T-helper 1 cell treated with Interleukin-12 subunit alpha and Interleukin-12 subunit beta and Interleukin-4 antibody, amounts not matched to agents 30 ng/mL and 1 ng/mL, for 36 hours (primary cell): ENCODE results near the gene KCNG2. TPM values are rescaled to one million over a fixed set of nuclear protein-coding genes. Genes with fewer than 3 reads are reported as not detected.

ENCODE experiments used
- intact Hi-C: fragments of 100-400 bp; cut with micrococcal nuclease; formaldehyde crosslinking; loops from one replicate; pipeline ENCODE4 v1.15.1; 2024
- total RNA-seq: library from RNA; stranded (reverse); gene quantifications from 2 replicates; pipeline ENCODE4 v1.2.3, GENCODE V29; 2022

Gene KCNG2
- total RNA-seq, 1 donor from 2014 or later, result not detected

DNA sequence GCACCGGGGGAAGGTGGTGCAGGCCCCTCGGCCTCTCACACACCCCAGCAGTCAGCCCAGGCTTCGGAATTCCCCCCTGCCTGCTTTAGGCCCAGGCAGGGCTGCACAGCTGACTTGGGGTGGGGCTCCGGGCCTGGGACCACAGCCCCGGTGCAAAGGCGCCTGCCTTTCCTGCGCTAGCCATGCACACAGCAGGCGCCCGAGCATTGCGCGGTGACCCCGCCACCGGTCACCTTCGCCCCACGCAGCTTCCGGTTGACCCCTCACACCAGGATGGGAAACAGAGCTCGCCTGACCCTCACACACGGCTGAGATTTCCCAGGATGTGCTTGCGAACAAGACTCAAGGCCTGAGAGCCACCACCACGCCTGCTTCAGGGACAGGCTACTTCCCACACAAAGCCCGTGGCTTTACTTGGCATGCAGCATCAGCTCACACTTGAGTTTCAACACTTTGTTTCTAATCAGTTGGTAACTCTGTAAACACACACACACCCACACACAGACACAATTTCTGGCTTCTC, 107.7 kb downstream of the KCNG2 start:
- intact Hi-C loops, result no loop called here

DNA sequence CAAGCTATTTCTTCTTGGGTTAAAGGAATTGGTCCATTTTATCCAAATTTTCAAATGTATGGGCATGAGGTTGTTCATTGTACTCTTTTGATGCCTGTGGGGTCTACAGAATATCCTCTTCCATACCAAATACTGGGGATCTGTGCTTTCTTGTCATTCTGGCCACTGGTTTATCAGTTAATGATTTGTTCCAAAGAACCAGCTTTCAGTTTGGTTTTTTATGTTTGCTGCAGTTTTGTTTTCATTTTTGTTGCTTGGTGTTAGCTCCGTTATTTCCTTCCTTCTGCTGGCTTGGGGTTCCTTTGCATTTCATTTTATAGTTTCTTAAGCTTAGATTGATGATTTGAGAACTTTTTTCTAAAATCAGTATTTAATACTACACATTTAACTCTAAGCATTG, 108.3 kb downstream of the KCNG2 start:
- intact Hi-C loops, result no loop called here

DNA sequence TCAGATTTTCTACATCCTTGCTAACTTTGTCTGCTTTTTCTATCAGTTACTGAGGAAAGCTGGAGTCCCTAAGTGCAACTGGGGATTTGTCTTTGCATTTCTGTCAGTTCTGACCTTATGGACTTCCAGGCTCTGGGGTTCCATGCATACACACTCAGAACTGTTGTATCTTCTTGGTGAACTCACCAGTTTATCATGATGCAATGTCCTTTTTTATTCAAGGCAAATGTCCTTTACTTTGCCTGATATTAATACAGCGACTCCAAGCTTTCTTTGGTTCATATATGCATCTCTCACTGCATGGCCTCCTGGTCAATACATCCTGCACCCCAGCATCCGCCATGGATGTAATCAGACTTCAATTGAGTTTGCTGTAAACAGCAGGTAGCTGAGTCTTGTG, 109.0 kb downstream of the KCNG2 start:
- intact Hi-C loops, result no loop called here

DNA sequence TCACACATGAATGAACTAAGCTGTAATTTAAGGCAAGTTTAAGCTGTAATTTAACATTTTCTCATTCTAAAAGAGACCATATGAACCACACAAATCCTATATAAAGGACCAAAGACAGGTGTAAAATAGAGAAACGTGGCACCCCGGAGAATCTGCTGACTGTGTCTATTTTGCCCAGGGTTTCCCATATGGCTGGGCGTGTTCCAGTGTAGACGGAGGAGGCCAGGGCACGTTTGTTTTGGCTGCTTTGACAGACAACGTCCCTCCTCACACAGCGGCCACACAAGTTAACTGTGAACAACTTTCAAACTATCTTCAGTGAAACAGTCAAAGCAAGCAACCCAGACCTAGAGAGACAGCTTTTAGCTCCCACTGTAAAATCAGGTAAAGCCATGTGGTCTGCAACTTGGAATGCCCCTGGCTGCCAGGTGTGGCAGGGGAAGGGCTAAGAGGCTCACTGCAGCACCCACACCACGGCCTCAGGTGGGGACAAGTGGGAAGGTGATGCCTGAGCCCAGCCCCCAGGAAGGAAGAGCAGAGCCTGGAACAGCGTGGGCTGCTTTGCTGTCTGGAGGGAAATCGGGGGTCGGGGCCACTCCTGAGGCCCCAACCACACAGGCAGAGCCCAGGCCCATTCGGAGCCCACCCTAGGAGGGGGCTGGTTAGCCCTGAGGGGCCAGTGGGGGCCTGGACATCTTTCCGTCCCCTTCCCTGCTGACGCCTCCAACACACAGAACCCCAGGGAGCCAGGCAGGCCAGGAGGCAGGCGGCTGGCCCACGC, 113.0 kb downstream of the KCNG2 start:
- intact Hi-C loops, result no loop called here

DNA sequence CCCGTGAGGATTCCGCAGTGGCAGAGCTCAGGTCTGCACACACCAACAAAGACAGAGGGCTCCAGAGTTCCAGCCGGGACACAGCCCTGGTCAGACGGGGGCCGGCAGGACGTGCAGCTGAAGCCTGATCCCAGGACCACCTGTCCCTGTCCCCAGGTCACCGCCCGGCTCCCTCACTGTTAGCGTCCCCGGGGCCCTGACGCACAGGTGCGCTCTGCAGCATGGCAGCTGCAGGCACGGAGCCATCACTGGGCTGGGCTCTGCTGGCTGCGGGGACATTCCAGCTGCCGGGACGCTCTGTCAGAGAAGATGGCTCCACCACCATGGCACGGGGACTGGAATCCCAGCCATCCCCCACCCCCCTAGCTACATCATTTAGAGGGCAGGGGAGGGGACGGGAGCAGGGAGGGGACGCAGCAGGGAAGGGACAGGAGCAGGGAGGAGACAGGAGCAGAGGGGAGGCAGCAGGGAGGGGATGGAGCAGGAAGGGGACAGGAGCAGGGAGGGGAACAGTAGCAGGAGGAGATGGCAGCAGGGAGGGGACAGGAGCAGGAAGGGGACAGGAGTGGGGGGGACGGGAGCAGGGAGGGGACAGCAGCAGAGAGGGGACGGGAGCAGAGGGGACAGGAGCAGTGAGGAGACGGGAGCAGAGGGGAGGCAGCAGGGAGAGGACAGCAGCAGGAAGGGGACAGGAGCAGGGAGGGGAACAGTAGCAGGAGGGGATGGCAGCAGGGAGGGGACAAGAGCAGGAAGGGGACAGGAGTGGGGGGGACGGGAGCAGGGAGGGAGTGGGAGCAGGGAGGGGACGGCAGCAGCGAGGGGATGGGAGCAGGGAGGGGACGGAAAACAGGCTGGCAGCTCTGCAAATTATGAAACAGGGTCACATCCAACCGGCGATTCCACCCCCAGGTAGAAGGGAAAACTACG, 113.9 kb downstream of the KCNG2 start:
- intact Hi-C loops, result no loop called here

GRCh38 chr18:79912409-79912991, 114.8 kb downstream of the KCNG2 start:
- intact Hi-C loops, result no loop called here

DNA sequence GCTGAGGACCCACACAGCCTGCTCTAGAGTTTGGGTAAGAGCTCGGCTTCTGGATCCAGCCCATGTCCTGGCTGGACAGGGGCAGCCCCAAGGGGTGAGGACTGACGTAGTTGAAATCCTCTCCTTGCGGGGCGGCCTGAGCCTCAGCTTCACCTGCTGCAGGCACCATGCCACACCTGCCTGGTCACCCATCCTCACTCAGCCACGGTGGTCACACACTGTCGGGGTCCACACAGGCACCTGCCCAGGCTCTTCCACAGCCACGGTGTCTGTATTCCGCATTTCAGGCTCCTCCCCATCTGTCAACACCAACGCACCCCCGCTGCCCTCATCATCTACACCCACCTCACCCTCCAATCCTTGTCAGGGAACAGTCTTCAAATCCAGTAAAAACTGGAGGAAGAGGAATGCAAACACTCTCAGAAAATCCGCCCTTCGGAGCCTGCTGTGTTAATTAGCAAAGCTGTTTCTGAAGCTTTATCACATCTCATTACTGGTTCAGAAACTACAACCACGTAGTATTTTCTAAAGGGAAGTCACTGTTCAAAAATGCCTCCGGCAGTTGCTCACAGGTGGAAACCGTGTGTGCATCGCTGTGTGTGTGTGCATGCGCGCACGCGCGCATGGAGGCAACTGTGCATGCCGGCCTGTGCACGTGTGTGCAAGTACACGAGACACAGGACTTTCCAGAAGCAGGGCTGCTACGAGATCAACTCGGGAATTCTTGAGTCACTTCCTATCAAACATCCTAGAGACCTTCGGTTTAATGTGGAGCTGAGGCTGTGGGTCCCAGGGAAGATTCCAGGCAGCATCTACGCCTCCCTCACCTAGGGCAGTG, 115.5 kb downstream of the KCNG2 start:
- intact Hi-C loops, result no loop called here

DNA sequence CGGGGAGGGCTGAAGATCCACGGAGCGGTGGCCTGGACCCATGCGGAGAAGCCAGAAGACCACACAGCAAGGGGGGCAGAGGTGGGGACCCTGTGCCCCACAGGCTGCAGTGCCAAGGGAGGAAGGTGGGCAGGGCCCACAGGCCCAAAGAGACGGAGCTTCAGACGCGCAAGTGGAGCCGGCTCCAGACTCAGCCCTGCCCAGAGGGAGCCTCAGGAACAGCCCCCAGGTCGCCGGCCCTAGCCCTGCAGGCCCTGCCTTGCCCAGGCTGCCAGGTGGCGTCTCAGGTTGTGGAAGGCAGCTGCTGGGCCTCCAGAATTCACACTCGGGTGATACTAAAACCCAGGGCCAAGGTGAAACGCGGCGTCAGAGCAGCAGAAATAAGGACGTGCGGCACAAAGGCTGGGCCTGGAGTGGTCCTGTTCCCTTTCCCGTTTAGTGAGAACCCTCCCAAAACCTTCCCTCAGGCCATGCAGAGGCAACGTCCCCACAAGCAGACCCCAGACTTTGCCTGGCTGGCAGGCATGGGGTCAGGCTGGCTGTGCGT, 116.9 kb downstream of the KCNG2 start:
- intact Hi-C loops, result no loop called here

DNA sequence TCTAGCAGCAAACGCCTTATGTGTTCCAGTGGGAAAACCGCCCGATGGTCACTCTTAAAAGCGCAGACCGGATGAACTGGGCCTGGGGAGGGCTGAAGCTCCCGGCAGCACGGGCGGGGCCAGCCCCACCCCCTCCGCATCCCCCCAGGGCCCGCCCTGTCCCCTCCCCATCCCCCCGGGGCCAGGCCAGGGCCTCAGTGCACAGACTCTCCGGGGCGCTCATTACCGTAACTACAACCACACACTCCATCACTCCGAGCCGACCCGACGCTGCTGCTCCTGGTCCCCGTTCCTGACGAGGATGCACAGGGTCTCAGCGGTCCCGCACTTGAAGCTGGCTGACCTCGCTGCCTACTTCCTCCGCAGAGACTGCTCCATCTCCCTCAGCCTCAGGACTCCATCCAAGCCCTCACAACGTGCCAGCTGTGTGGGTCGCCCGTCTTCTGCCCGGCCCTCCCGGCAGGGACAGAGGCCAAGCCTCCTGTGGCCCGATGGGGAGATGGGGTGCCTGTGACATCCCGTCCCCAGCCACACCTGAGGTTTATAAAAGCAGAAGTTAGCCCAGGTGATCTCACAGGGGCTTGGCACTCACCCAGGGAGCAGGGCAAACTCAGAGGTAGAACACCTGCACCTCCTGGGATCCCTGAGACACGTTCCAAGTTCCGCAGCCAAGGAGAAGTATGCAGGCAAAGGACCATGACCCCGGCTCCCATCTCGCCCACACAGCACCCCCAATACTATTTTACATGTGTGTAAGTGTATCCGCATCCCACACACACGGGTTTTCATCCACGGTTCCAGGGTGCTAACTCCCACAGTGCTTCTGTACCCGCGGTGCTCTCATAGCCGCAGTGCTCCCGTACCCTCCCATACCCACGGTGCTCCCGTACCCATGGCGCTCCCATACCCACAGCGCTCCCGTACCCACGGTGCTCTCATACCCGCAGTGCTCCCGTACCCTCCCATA, 117.7 kb downstream of the KCNG2 start:
- intact Hi-C loops, result no loop called here

- intact Hi-C loops, result no loop called here
Observed at GRCh38 chr18:79916128-79916494, 118.4 kb downstream of the KCNG2 start.

DNA sequence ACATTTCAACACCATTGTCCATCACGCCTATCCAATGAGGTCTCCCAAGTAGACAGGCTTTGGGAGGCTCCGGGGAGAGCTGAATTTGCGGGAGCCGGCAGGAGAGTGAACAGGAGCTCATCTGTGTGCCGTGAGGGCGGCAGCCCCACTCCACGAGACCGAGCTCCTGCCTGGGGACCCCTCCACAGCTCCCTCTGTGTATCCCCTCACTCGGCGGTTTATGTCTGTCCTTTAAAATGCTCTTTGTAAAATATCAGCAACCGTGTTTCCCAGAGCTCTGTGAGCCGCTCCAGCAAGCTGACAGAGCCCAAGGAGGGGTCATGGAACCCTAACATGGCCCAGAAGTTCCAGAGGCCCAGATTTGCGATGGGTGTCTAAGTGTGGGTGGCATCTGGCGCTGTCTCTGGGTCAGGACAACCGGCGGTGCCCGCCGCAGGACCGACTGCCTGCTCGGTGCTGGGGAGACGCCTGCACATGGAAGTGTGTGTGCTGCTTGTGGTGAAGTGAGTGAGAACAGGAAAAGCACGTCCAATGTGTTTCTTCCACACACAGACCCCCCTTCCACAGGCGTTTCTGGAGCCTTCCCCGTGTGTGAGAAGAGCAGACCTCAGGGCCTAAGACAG, 118.9 kb downstream of the KCNG2 start:
- intact Hi-C loops, result no loop called here

DNA sequence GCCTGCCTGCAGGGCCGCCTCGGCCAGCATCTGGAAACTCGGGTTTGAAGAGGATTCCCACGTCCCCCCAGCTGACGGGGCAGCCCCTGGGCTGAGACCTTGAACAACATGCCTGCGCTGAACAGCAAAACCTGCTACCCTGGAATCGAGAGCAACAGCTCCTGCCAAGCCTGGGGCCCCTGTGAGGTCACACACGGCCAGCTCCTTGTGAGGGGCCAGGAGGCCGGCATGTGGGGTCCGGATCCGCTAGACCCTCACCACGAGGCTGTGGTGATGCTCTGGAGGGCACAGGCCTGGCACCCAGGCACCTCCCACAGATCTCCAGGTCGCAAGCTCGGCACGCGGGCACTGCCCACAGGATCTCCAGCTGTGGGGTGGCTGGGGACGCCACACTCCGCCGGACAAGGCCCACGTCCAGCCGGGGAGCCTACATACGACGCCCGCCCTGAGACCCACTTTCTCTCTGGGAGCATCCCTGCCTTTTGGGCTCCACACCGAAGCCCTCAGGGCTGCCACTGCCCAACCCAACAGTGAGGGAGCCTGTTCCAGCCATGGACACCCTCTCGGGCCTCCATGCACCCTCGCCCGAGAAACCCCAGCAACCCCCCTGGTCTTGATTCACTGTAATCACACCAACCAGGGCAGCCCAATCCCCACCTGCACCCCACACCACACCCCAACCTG, 119.6 kb downstream of the KCNG2 start:
- intact Hi-C loops, result no loop called here

DNA sequence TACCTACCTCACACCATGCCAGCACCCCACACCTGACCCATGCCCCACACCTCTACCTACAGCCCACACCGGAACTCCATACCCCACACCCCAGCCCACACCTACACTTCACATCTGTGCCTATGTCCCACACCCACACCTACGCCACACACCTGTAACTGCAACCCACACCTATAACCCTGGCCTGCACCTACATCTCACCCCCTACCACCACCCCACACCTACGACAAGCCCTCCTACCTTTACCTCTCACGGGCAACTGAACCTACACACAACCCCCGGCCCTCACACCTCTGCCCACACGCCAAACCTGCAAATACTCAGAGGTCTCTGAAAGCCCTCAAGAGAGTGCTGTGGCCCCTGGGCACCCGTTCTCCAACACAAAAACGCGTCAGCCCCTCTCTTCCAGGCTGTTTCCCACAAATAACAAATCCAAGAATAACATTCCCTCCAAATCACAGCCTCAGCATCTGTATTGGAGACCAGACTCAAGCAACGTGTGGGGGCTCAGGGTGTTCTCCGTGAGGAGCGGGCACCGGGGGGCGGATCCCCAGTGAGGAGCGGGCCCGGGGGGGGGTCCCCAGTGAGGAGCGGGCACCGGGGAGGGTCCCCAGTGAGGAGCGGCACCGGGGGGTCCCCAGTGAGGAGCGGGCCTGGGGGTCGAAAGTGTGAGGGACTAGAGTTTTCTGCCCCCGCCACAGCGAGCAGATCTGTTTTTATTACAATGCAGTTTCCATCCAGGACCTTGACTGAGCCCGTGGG, 120.3 kb downstream of the KCNG2 start:
- intact Hi-C loops, result no loop called here

DNA sequence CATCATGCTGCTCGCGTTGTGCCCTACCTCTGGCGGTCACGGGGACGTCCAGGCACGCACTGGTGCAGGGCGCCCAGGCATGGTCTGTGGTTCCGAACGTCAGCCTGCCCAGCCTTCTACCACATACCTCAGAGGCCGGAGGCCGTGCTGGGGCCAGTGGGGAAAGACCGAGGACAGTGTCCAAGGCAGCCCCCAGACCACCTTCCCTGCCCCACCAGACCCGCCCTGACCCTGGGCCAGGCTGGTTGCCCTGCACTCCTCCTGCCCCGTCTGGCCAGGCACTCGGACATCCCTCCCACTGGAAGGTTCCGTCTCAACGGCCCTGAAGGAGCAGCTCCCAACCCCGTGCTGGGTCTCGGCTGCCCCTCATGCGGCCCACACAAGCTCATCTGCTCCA, 120.9 kb downstream of the KCNG2 start:
- intact Hi-C loops, result no loop called here

- intact Hi-C loops, result no loop called here
Observed at GRCh38 chr18:79919089-79919488, 121.4 kb downstream of the KCNG2 start.

DNA sequence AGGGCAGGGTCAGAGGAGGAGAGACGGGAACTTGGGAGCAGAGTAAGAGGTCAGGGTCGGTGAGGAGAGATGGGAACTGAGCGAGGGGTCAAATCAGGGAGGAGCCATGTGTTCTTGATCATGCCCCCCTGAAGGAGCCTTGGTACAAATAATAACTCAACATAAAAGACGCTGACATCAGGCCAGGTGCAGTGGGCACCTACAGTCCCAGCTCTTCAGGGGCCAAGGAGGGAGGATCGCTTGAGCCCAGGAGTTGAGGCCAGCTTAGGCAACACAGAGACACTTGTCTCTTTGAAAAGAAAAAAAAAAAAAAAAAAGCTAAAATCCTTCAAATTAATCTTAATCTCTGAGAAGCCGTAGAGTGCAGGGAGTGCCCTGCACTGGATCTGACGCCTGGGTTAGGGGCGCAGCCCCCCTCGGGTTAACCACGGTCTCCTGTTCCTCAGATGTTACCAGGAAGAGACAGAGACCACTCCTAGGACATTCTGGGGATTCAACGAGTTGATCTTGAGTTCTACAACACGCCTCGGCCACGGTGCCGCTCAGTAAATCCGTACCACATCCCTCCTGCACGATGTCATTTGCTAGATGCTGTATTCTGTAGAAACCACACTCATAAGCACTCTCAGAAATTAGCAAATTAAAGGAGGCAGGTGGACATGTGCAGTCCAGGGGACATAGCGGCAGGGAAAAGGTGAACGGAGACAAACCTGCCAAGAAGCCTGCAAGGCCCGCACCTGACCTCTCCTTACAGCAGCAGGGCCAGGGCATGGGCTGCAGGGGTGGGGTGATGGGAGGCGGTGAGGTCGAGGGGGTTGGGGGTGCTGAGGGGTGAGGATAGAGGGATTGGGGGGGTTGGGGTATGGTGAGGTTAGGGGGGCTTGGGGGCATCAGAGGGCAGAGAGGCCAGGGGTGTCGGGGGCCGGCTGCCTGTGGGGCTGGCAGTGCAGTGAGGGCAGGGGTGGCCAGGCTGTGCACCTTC, 124.5 kb downstream of the KCNG2 start:
- intact Hi-C loops, result no loop called here
